HCT116 (cell line): Measurements from ENCODE around the gene TPD52L2. TPM values are rescaled to one million over a fixed set of nuclear protein-coding genes. Genes with fewer than 3 reads are reported as not detected.

Source experiments
- ATAC-seq: fragments of 200-7000 bp; cut with Tn5 transposase; 2 replicates; pipeline ENCODE4 v1.9.1; 2020; ENCODE audit warnings: mild to moderate bottlenecking, moderate library complexity
- BruUV-seq: library from RNA; stranded (reverse); fragments of 400-500 nt; replicated peaks from 2 replicates; lab custom pipeline; 2021; lab: Mats Ljungman, UMichigan
- CTCF ChIA-PET: fragments of 300-600 bp; sonication (Branson Sonifier 250); formaldehyde crosslinking; loops from one replicate; lab custom pipeline; 2021; ENCODE audit warnings: antibody characterized with exemption; lab: Charles Lee
- POLR2A ChIA-PET: fragments of 300-600, 350-600 bp; sonication (Branson Sonifier 250); formaldehyde crosslinking; loops from one replicate; lab custom pipeline; 2021; ENCODE audit warnings: antibody characterized with exemption; lab: Charles Lee
- RAD21 ChIA-PET, 2 experiments: fragments of 300-600 bp; sonication (Branson Sonifier 250); formaldehyde crosslinking; loops; one replicate each; lab custom pipeline; 2023; ENCODE audit warnings: low total read pairs in 2 of 2; ENCODE audit not compliant: uncharacterized antibody in 2 of 2, unreplicated experiment in 2 of 2, low non-redundant PET in 1 of 2; lab: Charles Lee
- DNase-seq: peaks from one replicate; pipeline ENCODE4 v3.0.0-alpha.2; 2010; ENCODE audit warnings: low read depth, low spot score
- H2AFZ ChIP-seq: fragments of 200-600 bp; shearing (Covaris generic), sonication (generic); 2 replicates; pipeline ENCODE4 v1.6.1; 2017; ENCODE audit warnings: low read depth, mixed run types, mixed read lengths, antibody characterized with exemption, low read length; ENCODE audit not compliant: poor library complexity, severe bottlenecking
- H3K27ac ChIP-seq: 2 replicates; pipeline ENCODE4 v1.5.1; 2012; ENCODE audit warnings: low read depth, low read length
- H3K27me3 ChIP-seq: fragments of 200-600 bp; sonication (generic); 2 replicates; pipeline ENCODE4 v1.6.1; 2016; ENCODE audit warnings: mixed run types, low read length, mixed read lengths; ENCODE audit not compliant: insufficient read depth
- H3K36me3 ChIP-seq, 2 experiments: fragments of 200-500 bp in 1 of 2; fragments of 200-600 bp in 1 of 2; sonication (Bioruptor generic) in 1 of 2; sonication (generic) in 1 of 2; 2 replicates each; pipeline versions ENCODE4 v1.5.1 to v1.6.1; 2014 to 2016; ENCODE audit warnings: low read length in 2 of 2, inconsistent platforms in 1 of 2, mixed read lengths in 1 of 2, mixed run types in 1 of 2; ENCODE audit not compliant: insufficient read depth in 2 of 2, control insufficient read depth in 1 of 2
- H3K4me1 ChIP-seq, 2 experiments: fragments of 200-600 bp in 1 of 2; sonication (generic) in 1 of 2; 2 replicates each; pipeline versions ENCODE4 v1.5.1 to v1.6.1; 2012 to 2017; ENCODE audit warnings: low read length in 2 of 2, inconsistent platforms in 1 of 2, mild to moderate bottlenecking in 1 of 2, mixed read lengths in 1 of 2, mixed run types in 1 of 2, moderate library complexity in 1 of 2; ENCODE audit not compliant: insufficient read depth in 2 of 2, control insufficient read depth in 1 of 2
- H3K4me2 ChIP-seq: fragments of 200-600 bp; sonication (generic); 2 replicates; pipeline ENCODE4 v1.6.1; 2017; ENCODE audit warnings: mixed run types, low read length, mixed read lengths
- H3K4me3 ChIP-seq, 2 experiments: fragments of 200-600 bp in 1 of 2; sonication (generic) in 1 of 2; replicated peaks in 1 of 2; 2 replicates each; pipeline ENCODE4 v1.5.1; 2011 to 2016; ENCODE audit warnings: low read length in 2 of 2, control low read depth in 1 of 2, low read depth in 1 of 2, mild to moderate bottlenecking in 1 of 2, mixed read lengths in 1 of 2, mixed run types in 1 of 2
- H3K79me2 ChIP-seq: fragments of 200-600 bp; sonication (generic); 2 replicates; pipeline ENCODE4 v1.6.1; 2017; ENCODE audit warnings: mild to moderate bottlenecking, mixed run types, low read length, moderate library complexity, mixed read lengths; ENCODE audit not compliant: insufficient read depth
- H3K9ac ChIP-seq: fragments of 200-600 bp; sonication (generic); 2 replicates; pipeline ENCODE4 v1.6.1; 2016; ENCODE audit warnings: low read length, mixed read lengths
- H3K9me2 ChIP-seq: fragments of 200-600 bp; sonication (generic), shearing (Covaris generic); 2 replicates; pipeline ENCODE4 v1.6.1; 2017; ENCODE audit warnings: mixed run types, mild to moderate bottlenecking, moderate library complexity; ENCODE audit not compliant: insufficient read depth
- H3K9me3 ChIP-seq, 2 experiments: fragments of 200-500 bp in 1 of 2; fragments of 200-600 bp in 1 of 2; sonication (Bioruptor generic) in 1 of 2; sonication (generic) in 1 of 2; 2 replicates each; pipeline ENCODE4 v1.6.1; 2014 to 2017; ENCODE audit warnings: low read length in 2 of 2, mixed read lengths in 2 of 2, inconsistent platforms in 1 of 2, low read depth in 1 of 2, mild to moderate bottlenecking in 1 of 2, mixed run types in 1 of 2, moderate library complexity in 1 of 2; ENCODE audit not compliant: control insufficient read depth in 1 of 2, insufficient read depth in 1 of 2
- H4K20me1 ChIP-seq: fragments of 200-600 bp; sonication (generic), shearing (Covaris generic); 2 replicates; pipeline ENCODE4 v1.6.1; 2017; ENCODE audit warnings: mixed run types, mild to moderate bottlenecking, moderate library complexity; ENCODE audit not compliant: insufficient read depth
- ATF3 ChIP-seq: IDR thresholded peaks from 2 replicates; pipeline ENCODE4 v1.6.1; 2012
- CBX3 ChIP-seq: IDR thresholded peaks from 2 replicates; pipeline ENCODE4 v1.6.1; 2012; ENCODE audit warnings: low read depth
- FOSL1 ChIP-seq: IDR thresholded peaks from 2 replicates; pipeline ENCODE4 v1.6.1; 2012; ENCODE audit warnings: low read depth
- JUND ChIP-seq: IDR thresholded peaks from 2 replicates; pipeline ENCODE4 v1.6.1; 2012
- POLR2AphosphoS5 ChIP-seq: IDR thresholded peaks from 2 replicates; pipeline ENCODE4 v1.6.1; 2011; ENCODE audit warnings: mild to moderate bottlenecking, low read depth, low read length, moderate library complexity
- SIN3A ChIP-seq: IDR thresholded peaks from 2 replicates; pipeline ENCODE4 v1.6.1; 2012; ENCODE audit warnings: low read depth
- SP1 ChIP-seq: IDR thresholded peaks from 2 replicates; pipeline ENCODE4 v1.6.1; 2012; ENCODE audit warnings: low read depth
- SRF ChIP-seq: IDR thresholded peaks from 2 replicates; pipeline ENCODE4 v1.6.1; 2012; ENCODE audit warnings: low read depth
- ZFX ChIP-seq: fragments of 450-650 bp; IDR thresholded peaks from 2 replicates; pipeline ENCODE4 v1.6.1; 2017
- intact Hi-C: fragments of 100-400 bp; cut with micrococcal nuclease; formaldehyde crosslinking; loops from 2 replicates; pipeline ENCODE4 v1.10.0; 2022
- total RNA-seq: library from RNA; stranded (reverse); gene quantifications from one replicate; pipeline ENCODE4 v1.2.1, GENCODE V29; 2021; ENCODE audit not compliant: unreplicated experiment
- TF ChIP-seq, protein P1 (sequence below): IDR thresholded peaks from 2 replicates; pipeline ENCODE4 v1.6.1; 2011; ENCODE audit warnings: mild to moderate bottlenecking, low read length, moderate library complexity; ENCODE audit not compliant: insufficient replicate concordance; ENCODE audit errors: extremely low read depth

The TPD52L2 gene
- total RNA-seq, 1 experiment from 2014 or later: 149 TPM

DNA sequence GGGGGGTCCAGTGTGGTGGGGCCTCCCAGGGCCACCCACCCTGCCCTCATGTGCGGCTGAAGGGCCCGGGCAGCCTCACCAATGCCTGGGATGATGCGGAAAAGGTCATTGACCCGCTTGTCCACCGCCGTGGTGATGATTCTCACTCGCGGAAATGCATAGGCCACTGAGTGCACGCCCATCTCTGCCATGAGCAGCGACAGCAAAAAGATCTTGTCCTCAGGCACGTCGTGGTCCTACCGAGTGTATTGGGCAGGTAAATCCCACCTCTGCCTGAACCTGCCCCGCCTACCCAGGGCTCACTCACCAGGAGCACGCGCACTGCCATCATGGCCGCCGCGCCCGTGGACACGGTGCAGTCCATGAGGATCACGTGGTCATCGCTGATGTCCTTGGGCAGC is 75.0 kb downstream of the TPD52L2 start:
- ChIA-PET POLR2A (no interaction called here), CTCF (no interaction called here), RAD21 (no interaction called here)
- no peak overlapping the region for H3K9ac ChIP-seq
- no peaks in the 10 kb centered on the region for H3K9me2 ChIP-seq
- H3K9me3 ChIP-seq: no peaks in the 10 kb centered on the region
- no peak overlapping the region for H3K4me3 ChIP-seq
- no peaks in the 10 kb centered on the region for H3K27me3 ChIP-seq
- H4K20me1 ChIP-seq: no peaks in the 10 kb centered on the region
- DNase-seq (no peak), ATAC-seq (no peak)
- H3K4me1 ChIP-seq: peaks cover 3 to 13% of the 10 kb centered on the region in 2 experiments; a peak in 2 of 4 replicates
- no peak for TF ChIP-seq FOSL1
- no peak for TF ChIP-seq ATF3
- H3K36me3 ChIP-seq: peaks cover 13 to 41% of the 10 kb centered on the region in 2 experiments; a peak in 3 of 4 replicates
- intact Hi-C loops: no loop called here
- BruUV-seq: TSS peak; percentile 62
- no peak overlapping the region for H3K4me2 ChIP-seq
- no peak overlapping the region for H3K27ac ChIP-seq
- peaks cover 8% of the 10 kb centered on the region; the same call in 1 of the 2 replicates for H3K79me2 ChIP-seq
- H2AFZ ChIP-seq: no peak overlapping the region

- peaks cover 14% of the 10 kb centered on the region for H3K79me2 ChIP-seq
- TF ChIP-seq CBX3: no peak
- TF ChIP-seq ZFX: no peak
- TF ChIP-seq SIN3A: no peak
- TF ChIP-seq POLR2AphosphoS5: no peak
- no peak for TF ChIP-seq SP1
- TF ChIP-seq, protein P1, sequence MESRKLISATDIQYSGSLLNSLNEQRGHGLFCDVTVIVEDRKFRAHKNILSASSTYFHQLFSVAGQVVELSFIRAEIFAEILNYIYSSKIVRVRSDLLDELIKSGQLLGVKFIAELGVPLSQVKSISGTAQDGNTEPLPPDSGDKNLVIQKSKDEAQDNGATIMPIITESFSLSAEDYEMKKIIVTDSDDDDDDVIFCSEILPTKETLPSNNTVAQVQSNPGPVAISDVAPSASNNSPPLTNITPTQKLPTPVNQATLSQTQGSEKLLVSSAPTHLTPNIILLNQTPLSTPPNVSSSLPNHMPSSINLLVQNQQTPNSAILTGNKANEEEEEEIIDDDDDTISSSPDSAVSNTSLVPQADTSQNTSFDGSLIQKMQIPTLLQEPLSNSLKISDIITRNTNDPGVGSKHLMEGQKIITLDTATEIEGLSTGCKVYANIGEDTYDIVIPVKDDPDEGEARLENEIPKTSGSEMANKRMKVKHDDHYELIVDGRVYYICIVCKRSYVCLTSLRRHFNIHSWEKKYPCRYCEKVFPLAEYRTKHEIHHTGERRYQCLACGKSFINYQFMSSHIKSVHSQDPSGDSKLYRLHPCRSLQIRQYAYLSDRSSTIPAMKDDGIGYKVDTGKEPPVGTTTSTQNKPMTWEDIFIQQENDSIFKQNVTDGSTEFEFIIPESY: no peak
- TF ChIP-seq JUND: no peak
- no peak for TF ChIP-seq SRF
- TF ChIP-seq, all 23 proteins: peak for 0
- H3K4me3 ChIP-seq: no peak overlapping the region
- no peak overlapping the region for H3K4me2 ChIP-seq
- no peaks in the 10 kb centered on the region for H4K20me1 ChIP-seq
- DNase-seq: no peak
- peaks cover 16 to 41% of the 10 kb centered on the region in 2 experiments; a peak in 3 of 4 replicates for H3K36me3 ChIP-seq
- no peak overlapping the region for H2AFZ ChIP-seq
- no peaks in the 10 kb centered on the region for H3K9me2 ChIP-seq
- ChIA-PET POLR2A (no interaction called here), RAD21 (no interaction called here), CTCF (no interaction called here)
- intact Hi-C loops: no loop called here
- no peaks in the 10 kb centered on the region for H3K27me3 ChIP-seq
- no TSS peak for BruUV-seq
- peaks cover 3 to 13% of the 10 kb centered on the region in 2 experiments; a peak in 2 of 4 replicates for H3K4me1 ChIP-seq
- no peak overlapping the region for H3K9ac ChIP-seq
- H3K9me3 ChIP-seq: no peaks in the 10 kb centered on the region
- H3K27ac ChIP-seq: peak overlapping the region; percentile 13; the same call in 1 of the 2 replicates
- no peak for ATAC-seq
These were observed 75.6 kb downstream of the TPD52L2 start for GRCh38 chr20:63940472-63941266.
